Measurements from ENCODE around the gene LBP. TPM values are rescaled to one million over a fixed set of nuclear protein-coding genes. Genes with fewer than 3 reads are reported as not detected.
"Not testable (repeated sequence)": the region's sequence is repeated elsewhere in the genome, so short reads cannot be mapped to it uniquely, and the experiment has no call there.

LBP gene
- total RNA-seq, 5 donors from 2014 or later (not counting 1 experiment from before 2014, with no cell fraction given) = 0.32 TPM; not detected in 4

DNA sequence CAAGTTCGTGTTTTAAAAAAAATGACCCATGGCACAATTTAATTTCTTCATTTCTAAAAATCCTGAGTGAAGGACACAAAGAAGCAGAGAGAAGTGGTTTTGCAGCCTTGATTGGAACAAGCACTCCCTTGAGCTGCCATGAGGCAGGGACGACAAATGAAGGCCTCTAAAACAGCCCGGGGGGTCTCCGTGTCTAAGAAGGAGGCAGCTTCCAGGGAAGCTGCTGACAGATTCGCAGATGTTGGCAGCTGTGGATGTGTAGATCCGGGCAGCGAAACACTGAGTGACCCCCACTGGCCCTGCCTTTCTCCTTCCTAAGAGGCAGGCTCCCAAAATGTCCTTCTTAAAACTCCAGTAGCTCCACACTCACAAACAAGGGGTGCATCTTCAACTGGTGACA lies 9.6 kb upstream of the LBP start:
- no CpG with 5 or more reads among the region's 7 CpGs for WGBS (ENCODE audit: insufficient coverage)
- ATAC-seq (replicated peaks in 1 of 4) = no peak

DNA sequence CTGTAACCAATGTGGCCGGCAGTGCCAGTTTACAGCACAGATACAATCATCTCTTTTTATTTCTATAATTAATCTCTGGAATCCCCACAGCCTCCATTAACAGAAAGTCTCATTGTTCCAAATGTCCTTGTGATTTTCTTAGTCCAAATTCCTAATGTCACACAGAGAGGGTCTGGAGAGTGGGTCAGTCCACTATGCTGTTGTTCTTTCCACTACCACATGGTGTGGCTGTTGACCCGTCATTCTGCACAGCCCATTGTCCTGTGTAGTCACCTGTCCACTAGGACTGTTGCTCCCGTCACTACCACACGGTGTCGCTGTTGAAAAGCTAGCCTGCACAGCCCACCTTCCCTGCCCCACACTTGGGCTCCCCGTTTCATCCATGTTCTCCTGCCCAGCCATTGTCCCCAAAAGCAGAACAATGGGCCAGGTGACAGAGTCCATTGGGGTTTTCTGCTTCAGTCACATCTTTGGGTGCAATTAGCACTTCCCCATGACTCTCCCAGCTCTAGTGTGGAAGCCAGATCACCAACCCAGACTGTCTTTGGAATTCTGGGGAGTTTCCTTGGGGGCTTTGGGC lies 8.6 kb upstream of the LBP start:
- POLR2A ChIA-PET = no interaction called here
- H3K27ac ChIP-seq (ENCODE audit: low read length) = no peak overlapping the region
- peaks cover 16 to 23% of the 10 kb centered on the region in 2 donors for H3K27me3 Mint-ChIP-seq
- no peaks in the 10 kb centered on the region for H3K36me3 Mint-ChIP-seq
- no peaks in the 10 kb centered on the region for H3K36me3 ChIP-seq (ENCODE audit: control insufficient read depth in 2 of 2, extremely low read depth in 1 of 2, insufficient read depth in 1 of 2, low read length in 1 of 2)
- DNase-seq (no peak), ATAC-seq (replicated peaks in 1 of 4) (no peak)
- peaks cover 0 to 33% of the 10 kb centered on the region in 2 experiments for H3K27me3 ChIP-seq (replicated peaks in 1 of 2; ENCODE audit: control insufficient read depth in 2 of 2, extremely low read depth in 1 of 2, insufficient read depth in 2 of 2, low read length in 1 of 2)
- no peaks in the 10 kb centered on the region for H3K9me3 ChIP-seq
- CTCF ChIA-PET = no interaction called here
- H3K4me3 ChIP-seq (ENCODE audit: control insufficient read depth in 1 of 2, extremely low read depth in 1 of 2, low read length in 1 of 2) = no peak overlapping the region
- no peak overlapping the region for H3K4me3 Mint-ChIP-seq
- no peaks in the 10 kb centered on the region for H3K4me1 Mint-ChIP-seq
- H3K9me3 Mint-ChIP-seq = peaks cover 6 to 13% (median 7%) of the 10 kb centered on the region in 3 donors
- no peak overlapping the region for H3K27ac Mint-ChIP-seq
- H3K4me1 ChIP-seq (ENCODE audit: control insufficient read depth in 1 of 2, extremely low read depth in 1 of 2, insufficient read depth in 2 of 2, low read length in 2 of 2) = no peaks in the 10 kb centered on the region
- 40% methylated on average over 5 of the region's 6 CpGs for WGBS (ENCODE audit: insufficient coverage)

More for the DNA sequence above, 9.6 kb upstream of the LBP start:
- H3K9me3 ChIP-seq = no peaks in the 10 kb centered on the region
- no peaks in the 10 kb centered on the region for H3K4me1 ChIP-seq (ENCODE audit: control insufficient read depth in 1 of 2, extremely low read depth in 1 of 2, insufficient read depth in 2 of 2, low read length in 2 of 2)
- CTCF ChIA-PET = no interaction called here
- Mint-ChIP-seq H3K4me1 (no peaks in the 10 kb centered on the region), H3K36me3 (no peaks in the 10 kb centered on the region), H3K27ac (no peak overlapping the region), H3K9me3 (peaks cover 6 to 13% (median 7%) of the 10 kb centered on the region in 3 donors), H3K27me3 (peaks cover 19 to 28% of the 10 kb centered on the region in 2 donors), H3K4me3 (no peak overlapping the region)
- no peak overlapping the region for H3K4me3 ChIP-seq (ENCODE audit: control insufficient read depth in 1 of 2, extremely low read depth in 1 of 2, low read length in 1 of 2)
- no peak for DNase-seq
- POLR2A ChIA-PET = no interaction called here
- no peak overlapping the region for H3K27ac ChIP-seq (ENCODE audit: low read length)
- peaks cover 0 to 33% of the 10 kb centered on the region in 2 experiments for H3K27me3 ChIP-seq (replicated peaks in 1 of 2; ENCODE audit: control insufficient read depth in 2 of 2, extremely low read depth in 1 of 2, insufficient read depth in 2 of 2, low read length in 1 of 2)
- no peaks in the 10 kb centered on the region for H3K36me3 ChIP-seq (ENCODE audit: control insufficient read depth in 2 of 2, extremely low read depth in 1 of 2, insufficient read depth in 1 of 2, low read length in 1 of 2)

DNA sequence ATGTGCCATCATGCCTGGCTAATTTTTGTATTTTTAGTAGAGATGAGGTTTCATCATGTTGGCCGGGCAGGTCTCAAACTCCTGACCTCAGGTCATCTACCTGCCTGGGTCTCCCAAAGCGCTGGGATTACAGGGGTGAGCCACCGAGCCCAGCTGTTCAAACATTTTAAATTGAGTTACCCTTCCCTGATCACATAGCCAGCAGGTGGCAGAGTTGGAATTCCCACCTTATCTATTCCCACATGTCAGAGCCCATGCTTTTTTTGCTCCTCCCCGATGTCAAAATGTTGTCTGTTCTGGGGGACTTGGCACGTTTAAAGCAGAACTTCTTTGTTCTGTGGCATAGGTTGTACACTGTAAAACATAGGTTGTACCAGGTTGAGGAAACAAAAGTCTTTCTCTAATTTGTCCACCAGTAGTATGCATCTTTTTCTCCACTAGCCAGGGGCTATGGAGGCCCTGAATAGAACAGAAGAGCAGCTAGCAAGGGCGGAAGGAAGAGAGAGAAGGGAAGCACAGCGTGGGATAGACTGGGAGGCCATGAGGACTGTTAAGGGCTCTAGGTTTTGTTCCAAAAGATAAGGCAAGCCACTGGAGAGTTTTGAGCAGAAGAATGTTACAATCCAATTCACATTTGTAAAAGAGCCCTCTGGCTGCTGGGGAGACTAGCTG lies 7.3 kb upstream of the LBP start:
- Mint-ChIP-seq H3K9me3 (peaks cover 6 to 13% (median 7%) of the 10 kb centered on the region in 3 donors), H3K4me1 (no peaks in the 10 kb centered on the region), H3K27me3 (peaks cover 16 to 23% of the 10 kb centered on the region in 2 donors), H3K4me3 (no peak overlapping the region), H3K36me3 (no peaks in the 10 kb centered on the region), H3K27ac (no peak overlapping the region)
- Histone ChIP-seq H3K36me3 (ENCODE audit: control insufficient read depth in 2 of 2, extremely low read depth in 1 of 2, insufficient read depth in 1 of 2, low read length in 1 of 2) (no peaks in the 10 kb centered on the region), H3K9me3 (no peaks in the 10 kb centered on the region), H3K4me1 (ENCODE audit: control insufficient read depth in 1 of 2, extremely low read depth in 1 of 2, insufficient read depth in 2 of 2, low read length in 2 of 2) (no peaks in the 10 kb centered on the region), H3K4me3 (ENCODE audit: control insufficient read depth in 1 of 2, extremely low read depth in 1 of 2, low read length in 1 of 2) (no peak overlapping the region), H3K27ac (ENCODE audit: low read length) (no peak overlapping the region), H3K27me3 (replicated peaks in 1 of 2; ENCODE audit: control insufficient read depth in 2 of 2, extremely low read depth in 1 of 2, insufficient read depth in 2 of 2, low read length in 1 of 2) (peaks cover 0 to 37% of the 10 kb centered on the region in 2 experiments)
- POLR2A ChIA-PET = no interaction called here
- no peak for DNase-seq
- CTCF ChIA-PET = no interaction called here
- ATAC-seq (replicated peaks in 1 of 4) = no peak
- 87% methylated on average over 3 of the region's 7 CpGs for WGBS (ENCODE audit: insufficient coverage)

DNA sequence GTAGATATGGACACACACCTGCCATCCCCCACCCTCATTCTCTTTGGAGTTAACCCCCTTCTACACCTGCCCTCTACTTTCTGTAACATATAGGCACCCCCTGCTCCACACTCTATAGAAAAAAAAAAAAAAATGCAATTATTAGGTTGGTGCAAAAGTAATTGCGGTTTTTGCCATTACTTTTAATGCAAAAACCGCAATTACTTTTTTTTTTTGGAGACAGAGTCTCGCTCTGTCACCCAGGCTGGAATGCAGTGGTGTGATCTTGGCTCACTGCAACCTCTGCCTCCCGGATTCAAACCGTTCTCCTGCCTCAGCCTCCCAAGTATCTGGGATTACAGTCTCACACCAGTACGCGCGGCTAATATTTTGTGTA lies 6.8 kb upstream of the LBP start:
- no CpG with 5 or more reads among the region's 8 CpGs for WGBS (ENCODE audit: insufficient coverage)
- H3K36me3 ChIP-seq (ENCODE audit: control insufficient read depth in 2 of 2, extremely low read depth in 1 of 2, insufficient read depth in 1 of 2, low read length in 1 of 2); DNase-seq; H3K9me3 ChIP-seq; H3K27ac ChIP-seq (ENCODE audit: low read length); H3K27ac Mint-ChIP-seq; CTCF ChIA-PET; H3K36me3 Mint-ChIP-seq; H3K4me3 ChIP-seq (ENCODE audit: control insufficient read depth in 1 of 2, extremely low read depth in 1 of 2, low read length in 1 of 2); H3K4me1 Mint-ChIP-seq; ATAC-seq (replicated peaks in 1 of 4); H3K4me1 ChIP-seq (ENCODE audit: control insufficient read depth in 1 of 2, extremely low read depth in 1 of 2, insufficient read depth in 2 of 2, low read length in 2 of 2); POLR2A ChIA-PET; H3K4me3 Mint-ChIP-seq: not testable (repeated sequence)
- peaks cover 16 to 23% of the 10 kb centered on the region in 2 donors for H3K27me3 Mint-ChIP-seq
- peaks cover 0 to 35% of the 10 kb centered on the region in 2 experiments for H3K27me3 ChIP-seq (replicated peaks in 1 of 2; ENCODE audit: control insufficient read depth in 2 of 2, extremely low read depth in 1 of 2, insufficient read depth in 2 of 2, low read length in 1 of 2)
- peaks cover 6 to 13% (median 7%) of the 10 kb centered on the region in 3 donors for H3K9me3 Mint-ChIP-seq

DNA sequence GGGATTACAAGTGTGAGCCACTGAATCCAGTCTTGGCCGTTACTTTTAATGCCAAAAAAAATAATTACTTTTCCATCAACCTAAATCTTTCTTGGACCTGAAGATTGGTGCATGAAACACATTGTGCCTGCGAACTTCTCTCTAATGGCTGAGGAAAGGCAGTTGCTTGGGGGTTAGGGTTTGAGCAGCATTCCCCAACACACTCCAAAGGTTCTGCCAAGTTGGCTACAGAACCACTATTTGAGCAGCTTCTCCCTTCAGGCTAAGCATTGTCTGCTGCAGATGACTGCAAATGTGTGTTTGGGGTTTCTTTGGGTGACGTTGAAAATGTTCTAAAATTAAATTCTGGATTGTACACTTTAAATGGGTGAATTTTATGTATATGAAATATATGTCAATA lies 6.3 kb upstream of the LBP start:
- peaks cover 0 to 35% of the 10 kb centered on the region in 2 experiments for H3K27me3 ChIP-seq (replicated peaks in 1 of 2; ENCODE audit: control insufficient read depth in 2 of 2, extremely low read depth in 1 of 2, insufficient read depth in 2 of 2, low read length in 1 of 2)
- DNase-seq (no peak), ATAC-seq (replicated peaks in 1 of 4) (no peak)
- no peaks in the 10 kb centered on the region for H3K9me3 ChIP-seq
- H3K36me3 ChIP-seq (ENCODE audit: control insufficient read depth in 2 of 2, extremely low read depth in 1 of 2, insufficient read depth in 1 of 2, low read length in 1 of 2) = no peaks in the 10 kb centered on the region
- H3K27ac Mint-ChIP-seq = no peak overlapping the region
- no peaks in the 10 kb centered on the region for H3K4me1 Mint-ChIP-seq
- no peaks in the 10 kb centered on the region for H3K4me1 ChIP-seq (ENCODE audit: control insufficient read depth in 1 of 2, extremely low read depth in 1 of 2, insufficient read depth in 2 of 2, low read length in 2 of 2)
- H3K27ac ChIP-seq (ENCODE audit: low read length) = no peak overlapping the region
- no peak overlapping the region for H3K4me3 ChIP-seq (ENCODE audit: control insufficient read depth in 1 of 2, extremely low read depth in 1 of 2, low read length in 1 of 2)
- peaks cover 6 to 13% (median 7%) of the 10 kb centered on the region in 3 donors for H3K9me3 Mint-ChIP-seq
- ChIA-PET CTCF (no interaction called here), POLR2A (no interaction called here)
- WGBS (ENCODE audit: insufficient coverage) = 60% methylated on average over 1 of the region's 3 CpGs
- H3K4me3 Mint-ChIP-seq = no peak overlapping the region
- H3K36me3 Mint-ChIP-seq = no peaks in the 10 kb centered on the region
- H3K27me3 Mint-ChIP-seq = peaks cover 16 to 23% of the 10 kb centered on the region in 2 donors

DNA sequence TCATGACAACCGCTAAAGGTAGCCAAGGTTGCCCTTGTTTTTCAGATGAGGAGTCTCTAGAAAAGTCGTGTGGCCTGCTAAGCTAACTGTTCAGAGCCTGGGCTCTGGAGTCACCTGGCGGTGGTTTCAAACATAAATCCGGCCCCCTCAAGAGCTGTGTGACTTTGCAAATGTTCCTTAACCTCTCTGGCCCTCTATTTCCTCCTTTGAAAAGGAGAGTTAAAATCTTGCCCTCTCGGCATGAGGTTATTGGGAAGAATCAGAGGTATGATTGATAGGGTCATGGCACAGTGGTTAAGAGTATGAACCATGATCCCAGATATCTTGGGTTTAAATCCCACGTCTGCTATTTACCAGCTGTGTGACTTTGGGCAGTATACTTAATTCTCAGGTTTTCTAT lies 5.6 kb upstream of the LBP start:
- H3K36me3 Mint-ChIP-seq = no peaks in the 10 kb centered on the region
- ChIA-PET CTCF (no interaction called here), POLR2A (no interaction called here)
- ATAC-seq (replicated peaks in 1 of 4) (no peak), DNase-seq (no peak)
- peaks cover 0 to 30% of the 10 kb centered on the region in 2 experiments for H3K27me3 ChIP-seq (replicated peaks in 1 of 2; ENCODE audit: control insufficient read depth in 2 of 2, extremely low read depth in 1 of 2, insufficient read depth in 2 of 2, low read length in 1 of 2)
- WGBS (ENCODE audit: insufficient coverage) = 79% methylated on average over 3 of the region's 6 CpGs
- H3K27me3 Mint-ChIP-seq = peaks cover 16 to 20% of the 10 kb centered on the region in 2 donors
- peaks cover 6 to 13% (median 7%) of the 10 kb centered on the region in 3 donors for H3K9me3 Mint-ChIP-seq
- no peaks in the 10 kb centered on the region for H3K4me1 Mint-ChIP-seq
- H3K4me3 Mint-ChIP-seq = no peak overlapping the region
- no peak overlapping the region for H3K4me3 ChIP-seq (ENCODE audit: control insufficient read depth in 1 of 2, extremely low read depth in 1 of 2, low read length in 1 of 2)
- H3K27ac Mint-ChIP-seq = no peak overlapping the region
- no peaks in the 10 kb centered on the region for H3K36me3 ChIP-seq (ENCODE audit: control insufficient read depth in 2 of 2, extremely low read depth in 1 of 2, insufficient read depth in 1 of 2, low read length in 1 of 2)
- no peaks in the 10 kb centered on the region for H3K9me3 ChIP-seq
- H3K4me1 ChIP-seq (ENCODE audit: control insufficient read depth in 1 of 2, extremely low read depth in 1 of 2, insufficient read depth in 2 of 2, low read length in 2 of 2) = no peaks in the 10 kb centered on the region
- no peak overlapping the region for H3K27ac ChIP-seq (ENCODE audit: low read length)
